DND-41 (cell line): ENCODE data around the gene SF3A1.

ENCODE experiments used
- ATAC-seq: fragments of 200-7000 bp; cut with Tn5 transposase; 3 replicates; pipeline ENCODE4 v1.9.1; 2021; ENCODE audit warnings: low read depth; ENCODE audit not compliant: insufficient read depth
- DNase-seq: peaks from one replicate; pipeline ENCODE4 v3.0.0-alpha.2; 2020
- H2AFZ ChIP-seq: 2 replicates; pipeline ENCODE4 v1.6.0; 2012; ENCODE audit warnings: low read depth, low read length
- H3K27ac ChIP-seq: 2 replicates; pipeline ENCODE4 v1.5.1; 2012; ENCODE audit warnings: low read length, inconsistent platforms
- H3K27me3 ChIP-seq: fragments of 200-600 bp; sonication (generic); 2 replicates; pipeline ENCODE4 v1.6.0; 2012; ENCODE audit warnings: low read length, mild to moderate bottlenecking, inconsistent platforms; ENCODE audit not compliant: insufficient read depth, poor library complexity
- H3K36me3 ChIP-seq: 2 replicates; pipeline ENCODE4 v1.5.1; 2012; ENCODE audit warnings: low read length, inconsistent platforms; ENCODE audit not compliant: insufficient read depth
- H3K4me1 ChIP-seq: 2 replicates; pipeline ENCODE4 v1.5.1; 2012; ENCODE audit warnings: mild to moderate bottlenecking, low read length; ENCODE audit not compliant: insufficient read depth
- H3K4me2 ChIP-seq: 2 replicates; pipeline ENCODE4 v1.6.0; 2012; ENCODE audit warnings: mild to moderate bottlenecking, moderate library complexity, low read length, inconsistent platforms; ENCODE audit not compliant: insufficient read depth
- H3K4me3 ChIP-seq, 2 experiments: fragments of 200-600 bp in 1 of 2; shearing (Covaris generic) in 1 of 2; 2 replicates each; pipeline ENCODE4 v1.5.1; 2012 to 2016; ENCODE audit warnings: inconsistent platforms in 2 of 2, low read length in 2 of 2, mild to moderate bottlenecking in 2 of 2, low read depth in 1 of 2, moderate library complexity in 1 of 2
- H3K79me2 ChIP-seq: 2 replicates; pipeline ENCODE4 v1.6.0; 2012; ENCODE audit warnings: low read length, inconsistent platforms; ENCODE audit not compliant: insufficient read depth
- H3K9ac ChIP-seq: 2 replicates; pipeline ENCODE4 v1.6.0; 2012; ENCODE audit warnings: low read depth, mild to moderate bottlenecking, inconsistent platforms, low read length, moderate library complexity
- H3K9me3 ChIP-seq: 2 replicates; pipeline ENCODE4 v1.5.1; 2012; ENCODE audit warnings: low read length, moderate library complexity, mild to moderate bottlenecking, inconsistent platforms; ENCODE audit not compliant: insufficient read depth, severe bottlenecking
- H4K20me1 ChIP-seq: 2 replicates; pipeline ENCODE4 v1.6.0; 2012; ENCODE audit warnings: low read length; ENCODE audit not compliant: insufficient read depth
- CTCF ChIP-seq: IDR thresholded peaks from 2 replicates; pipeline ENCODE4 v1.5.1; 2012; ENCODE audit warnings: borderline replicate concordance, low read length, moderate library complexity, mild to moderate bottlenecking; ENCODE audit not compliant: poor library complexity, severe bottlenecking; ENCODE audit errors: extremely low read depth
- EZH2 ChIP-seq: IDR thresholded peaks from 3 replicates; pipeline ENCODE4 v1.6.1; 2012; ENCODE audit warnings: borderline replicate concordance, low read depth, mild to moderate bottlenecking, moderate library complexity, low read length, inconsistent platforms; ENCODE audit not compliant: severe bottlenecking

Gene SF3A1

GRCh38 chr22:30370641-30371230 is 14.0 kb upstream of the SF3A1 start:
- Histone ChIP-seq H3K9me3 (no peaks in the 10 kb centered on the region), H3K79me2 (no peaks in the 10 kb centered on the region), H3K36me3 (no peaks in the 10 kb centered on the region), H2AFZ (no peak overlapping the region), H3K9ac (no peak overlapping the region), H3K27me3 (no peaks in the 10 kb centered on the region), H3K4me1 (no peaks in the 10 kb centered on the region), H3K27ac (no peak overlapping the region), H3K4me3 (no peak overlapping the region), H4K20me1 (peaks cover 6% of the 10 kb centered on the region), H3K4me2 (no peak overlapping the region)
- TF ChIP-seq CTCF (no peak), EZH2 (no peak)
- DNase-seq (no peak), ATAC-seq (no peak)

GRCh38 chr22:30368420-30368819 is 11.7 kb upstream of the SF3A1 start:
- no peak overlapping the region for H3K27ac ChIP-seq
- TF ChIP-seq EZH2 (no peak), CTCF (no peak)
- H3K4me3 ChIP-seq, result no peak overlapping the region
- H3K9me3 ChIP-seq, result no peaks in the 10 kb centered on the region
- ATAC-seq (no peak), DNase-seq (no peak)
- H2AFZ ChIP-seq, result no peak overlapping the region
- H3K79me2 ChIP-seq, result no peaks in the 10 kb centered on the region
- no peaks in the 10 kb centered on the region for H3K36me3 ChIP-seq
- H3K9ac ChIP-seq, result no peak overlapping the region
- no peaks in the 10 kb centered on the region for H3K4me1 ChIP-seq
- peaks cover 6% of the 10 kb centered on the region; the same call in 1 of the 2 replicates for H4K20me1 ChIP-seq
- H3K4me2 ChIP-seq, result no peak overlapping the region
- no peaks in the 10 kb centered on the region for H3K27me3 ChIP-seq

- Histone ChIP-seq H3K4me2 (no peak overlapping the region), H3K27ac (no peak overlapping the region), H4K20me1 (0 out of 2 replicates have a peak, but pooled peaks cover 1% of the 10 kb centered on the region), H3K27me3 (no peaks in the 10 kb centered on the region), H3K4me3 (no peak overlapping the region), H3K79me2 (no peaks in the 10 kb centered on the region), H3K9me3 (no peaks in the 10 kb centered on the region), H3K4me1 (peaks cover 5% of the 10 kb centered on the region; the same call in 1 of the 2 replicates), H3K36me3 (no peaks in the 10 kb centered on the region), H3K9ac (no peak overlapping the region), H2AFZ (no peak overlapping the region)
- ATAC-seq, result no peak
- no peak for DNase-seq
- no peak for TF ChIP-seq EZH2
- TF ChIP-seq CTCF, result no peak
Observed at GRCh38 chr22:30365891-30366290, 9.2 kb upstream of the SF3A1 start.
